ENCODE results near the gene KEAP1. TPM values are rescaled to one million over a fixed set of nuclear protein-coding genes. Genes with fewer than 3 reads are reported as not detected.

Gene KEAP1
- total RNA-seq, 1 donor from 2014 or later: 74.5 TPM

DNA sequence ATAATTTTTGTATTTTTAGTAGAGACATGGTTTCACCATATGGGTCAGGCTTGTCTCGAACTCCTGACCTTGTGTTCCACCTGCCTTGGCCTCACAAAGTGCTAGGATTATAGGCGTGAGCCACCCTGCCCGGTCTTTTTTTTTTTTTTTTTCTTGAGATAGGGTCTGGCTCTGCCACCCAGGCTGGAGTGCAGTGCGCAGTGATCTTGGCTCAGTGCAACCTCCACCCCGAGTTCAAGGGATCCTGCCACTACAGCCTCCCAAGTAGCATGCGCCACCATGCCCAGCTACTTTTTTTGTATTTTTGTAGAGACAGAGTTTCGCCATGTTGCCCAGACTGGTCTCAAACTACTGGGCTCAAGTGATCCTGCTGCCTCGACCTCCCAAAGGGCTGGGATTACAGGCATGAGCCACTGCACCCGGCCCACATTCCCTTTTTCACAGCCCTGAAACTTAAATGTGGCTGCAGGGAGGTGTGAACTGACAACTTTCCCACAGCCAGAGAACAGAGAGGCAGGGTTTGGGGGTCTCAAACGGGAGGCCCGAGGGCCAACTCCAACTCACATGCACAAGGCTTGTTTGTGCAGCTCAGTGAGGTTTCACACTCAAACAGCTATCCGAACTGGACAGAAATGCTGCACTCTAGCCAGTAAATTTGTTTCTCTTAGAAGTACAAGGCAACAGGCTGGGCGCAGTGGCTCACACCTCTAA is 18.5 kb upstream of the KEAP1 start:
- no peaks in the 10 kb centered on the region for H3K36me3 ChIP-seq
- H3K27me3 ChIP-seq (ENCODE audit: low read depth): peaks cover 62% of the 10 kb centered on the region
- TF ChIP-seq, protein P1, sequence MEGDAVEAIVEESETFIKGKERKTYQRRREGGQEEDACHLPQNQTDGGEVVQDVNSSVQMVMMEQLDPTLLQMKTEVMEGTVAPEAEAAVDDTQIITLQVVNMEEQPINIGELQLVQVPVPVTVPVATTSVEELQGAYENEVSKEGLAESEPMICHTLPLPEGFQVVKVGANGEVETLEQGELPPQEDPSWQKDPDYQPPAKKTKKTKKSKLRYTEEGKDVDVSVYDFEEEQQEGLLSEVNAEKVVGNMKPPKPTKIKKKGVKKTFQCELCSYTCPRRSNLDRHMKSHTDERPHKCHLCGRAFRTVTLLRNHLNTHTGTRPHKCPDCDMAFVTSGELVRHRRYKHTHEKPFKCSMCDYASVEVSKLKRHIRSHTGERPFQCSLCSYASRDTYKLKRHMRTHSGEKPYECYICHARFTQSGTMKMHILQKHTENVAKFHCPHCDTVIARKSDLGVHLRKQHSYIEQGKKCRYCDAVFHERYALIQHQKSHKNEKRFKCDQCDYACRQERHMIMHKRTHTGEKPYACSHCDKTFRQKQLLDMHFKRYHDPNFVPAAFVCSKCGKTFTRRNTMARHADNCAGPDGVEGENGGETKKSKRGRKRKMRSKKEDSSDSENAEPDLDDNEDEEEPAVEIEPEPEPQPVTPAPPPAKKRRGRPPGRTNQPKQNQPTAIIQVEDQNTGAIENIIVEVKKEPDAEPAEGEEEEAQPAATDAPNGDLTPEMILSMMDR (IDR thresholded peaks at IDR 0.05; ENCODE audit: borderline replicate concordance): no peak
- H3K4me1 ChIP-seq: peaks cover 23% of the 10 kb centered on the region
- no peak overlapping the region for H3K4me3 ChIP-seq
- no peak overlapping the region for H3K27ac ChIP-seq (replicated peaks)
- H3K9me3 ChIP-seq (replicated peaks): no peaks in the 10 kb centered on the region
- DNase-seq: no peak
- intact Hi-C loops (cut with micrococcal nuclease): no loop called here

DNA sequence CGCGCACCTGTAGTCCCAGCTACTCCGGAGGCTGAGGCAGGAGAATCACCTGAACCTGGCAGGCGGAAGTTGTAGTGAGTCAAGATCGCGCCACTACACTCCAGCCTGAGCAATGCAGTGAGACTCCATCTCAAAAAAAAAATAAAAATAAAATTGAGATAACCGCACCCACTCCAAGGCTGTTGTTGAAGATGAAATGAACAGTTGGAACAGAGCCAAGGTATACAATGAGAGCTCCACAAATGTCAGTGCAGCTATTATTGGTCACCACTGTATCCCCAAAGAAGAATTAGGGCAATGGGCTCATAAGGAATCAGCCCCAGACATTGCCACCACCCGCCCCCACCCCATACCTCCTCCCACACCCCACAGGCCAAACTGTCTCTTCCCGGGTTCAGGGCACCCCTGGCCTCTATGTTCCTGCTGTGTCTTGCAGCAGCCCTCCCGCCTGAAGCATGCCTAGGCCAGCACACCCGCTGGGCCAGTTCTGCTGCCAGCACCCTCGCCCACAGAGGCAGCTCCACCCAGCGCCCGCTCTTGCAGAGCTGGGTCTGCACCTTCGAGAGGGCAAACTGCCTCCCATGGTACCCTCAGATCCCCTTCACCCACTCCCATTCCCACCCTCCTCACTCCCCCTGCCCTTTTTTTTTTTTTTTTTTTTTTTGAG is 17.6 kb upstream of the KEAP1 start:
- no peaks in the 10 kb centered on the region for H3K9me3 ChIP-seq (replicated peaks)
- no peak overlapping the region for H3K27ac ChIP-seq (replicated peaks)
- TF ChIP-seq, protein P1 (IDR thresholded peaks at IDR 0.05; ENCODE audit: borderline replicate concordance): no peak
- H3K4me1 ChIP-seq: peaks cover 23% of the 10 kb centered on the region
- no peak for DNase-seq
- H3K4me3 ChIP-seq: no peak overlapping the region
- intact Hi-C loops (cut with micrococcal nuclease): no loop called here
- H3K27me3 ChIP-seq (ENCODE audit: low read depth): peaks cover 70% of the 10 kb centered on the region
- no peaks in the 10 kb centered on the region for H3K36me3 ChIP-seq

GRCh38 chr19:10519421-10519820 is 16.3 kb upstream of the KEAP1 start:
- H3K4me1 ChIP-seq: peaks cover 29% of the 10 kb centered on the region
- intact Hi-C loops (cut with micrococcal nuclease): no loop called here
- H3K27me3 ChIP-seq (ENCODE audit: low read depth): peaks cover 81% of the 10 kb centered on the region
- H3K9me3 ChIP-seq (replicated peaks): no peaks in the 10 kb centered on the region
- no peaks in the 10 kb centered on the region for H3K36me3 ChIP-seq
- H3K27ac ChIP-seq (replicated peaks): no peak overlapping the region
- TF ChIP-seq, protein P1 (IDR thresholded peaks at IDR 0.05; ENCODE audit: borderline replicate concordance): no peak
- no peak for DNase-seq
- H3K4me3 ChIP-seq: no peak overlapping the region

DNA sequence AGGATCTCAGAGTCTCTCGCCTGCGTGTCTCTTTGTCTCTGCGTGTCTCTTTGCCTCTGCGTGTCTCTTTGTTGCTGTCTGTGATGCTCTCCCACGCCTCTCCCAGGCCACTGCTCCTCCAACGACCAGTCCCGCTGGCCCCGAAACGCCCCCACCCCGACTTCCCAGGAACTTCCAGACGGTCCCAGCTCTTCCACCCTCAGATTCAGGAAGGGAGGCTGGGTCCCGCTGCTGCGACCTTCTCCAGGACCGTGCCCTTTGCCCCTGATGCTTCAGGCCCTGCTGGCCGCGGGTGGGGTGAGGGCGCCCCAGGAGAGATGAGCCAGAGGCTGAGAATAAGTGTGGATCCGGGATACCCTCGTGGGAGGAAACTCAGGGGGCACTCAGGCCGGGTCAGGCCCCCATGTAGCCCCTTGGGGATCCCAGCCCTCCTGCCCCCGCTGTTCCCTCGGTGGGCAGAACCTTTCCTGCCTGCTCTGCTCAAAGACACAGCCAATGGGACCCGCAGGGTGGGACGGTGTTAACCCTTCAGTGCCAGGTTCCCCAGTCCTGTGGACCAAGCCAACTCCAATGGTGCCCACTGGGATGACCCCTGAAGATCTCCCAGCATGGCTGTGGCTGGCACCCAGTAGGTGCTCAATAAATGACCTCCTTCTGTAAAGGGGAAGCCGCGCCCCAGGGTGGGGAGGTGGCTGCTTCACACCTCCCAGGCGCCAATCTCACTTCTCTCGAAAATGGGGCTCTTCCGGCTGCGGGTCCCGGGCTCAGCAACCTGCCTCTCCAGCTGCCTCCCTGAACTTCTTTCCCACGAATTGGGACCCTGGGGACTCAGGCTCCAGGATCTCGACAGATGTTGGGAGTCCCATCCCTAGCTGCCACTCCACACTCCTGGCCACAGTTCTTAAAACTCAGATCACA is 15.5 kb upstream of the KEAP1 start:
- TF ChIP-seq, protein P1 (IDR thresholded peaks at IDR 0.05; ENCODE audit: borderline replicate concordance): no peak
- H3K9me3 ChIP-seq (replicated peaks): no peaks in the 10 kb centered on the region
- no peak overlapping the region for H3K27ac ChIP-seq (replicated peaks)
- DNase-seq: no peak
- H3K36me3 ChIP-seq: no peaks in the 10 kb centered on the region
- H3K4me1 ChIP-seq: peaks cover 36% of the 10 kb centered on the region
- intact Hi-C loops (cut with micrococcal nuclease): no loop called here
- peaks cover 82% of the 10 kb centered on the region for H3K27me3 ChIP-seq (ENCODE audit: low read depth)
- peak overlapping the region; percentile 62 for H3K4me3 ChIP-seq

DNA sequence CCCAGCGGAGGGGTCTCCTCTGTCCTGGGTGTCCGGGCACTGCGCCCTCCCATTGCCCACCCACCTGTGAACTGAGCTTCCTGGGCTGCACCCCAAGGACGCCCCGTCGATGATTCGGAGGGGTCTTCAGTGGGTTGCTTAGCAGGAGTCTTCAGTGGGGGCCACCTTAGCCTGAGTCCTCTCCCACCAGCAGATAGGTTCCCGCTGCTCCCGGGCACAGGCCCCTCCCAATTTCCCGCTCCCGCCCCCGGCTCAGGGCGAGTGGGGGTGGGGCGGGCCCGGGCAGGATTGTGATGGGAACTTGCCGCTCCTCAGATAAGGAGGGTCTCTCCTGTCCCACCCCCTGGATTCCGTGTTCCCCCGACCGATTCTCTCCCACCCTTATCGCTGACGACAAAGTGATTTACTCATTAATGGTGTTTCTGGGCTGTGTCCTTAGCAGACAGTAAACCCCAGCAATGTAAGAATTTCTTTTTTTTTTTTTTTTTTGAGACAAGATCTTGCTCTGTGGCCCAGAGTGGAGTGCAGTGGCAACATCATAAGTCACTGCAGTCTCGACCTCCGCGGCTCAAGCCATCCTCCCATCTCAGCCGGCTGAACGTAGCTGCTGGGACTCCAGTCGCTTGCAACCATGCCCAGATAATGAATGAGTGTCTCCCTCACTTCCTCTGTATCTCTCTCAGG is 14.7 kb upstream of the KEAP1 start:
- H3K4me1 ChIP-seq: peaks cover 36% of the 10 kb centered on the region
- H3K4me3 ChIP-seq: peak overlapping the region; percentile 62
- TF ChIP-seq, protein P1 (IDR thresholded peaks at IDR 0.05; ENCODE audit: borderline replicate concordance): no peak
- intact Hi-C loops (cut with micrococcal nuclease): no loop called here
- no peaks in the 10 kb centered on the region for H3K36me3 ChIP-seq
- H3K9me3 ChIP-seq (replicated peaks): no peaks in the 10 kb centered on the region
- no peak for DNase-seq
- peaks cover 90% of the 10 kb centered on the region for H3K27me3 ChIP-seq (ENCODE audit: low read depth)
- no peak overlapping the region for H3K27ac ChIP-seq (replicated peaks)
